OCI-LY1 (cell line): ENCODE measurements around the gene IQCM.

Source experiments
- H2AFZ ChIP-seq: fragments of 200-600 bp; sonication (generic), shearing (Covaris generic); 2 replicates; pipeline ENCODE4 v1.6.0; 2014; ENCODE audit warnings: antibody characterized with exemption, mild to moderate bottlenecking, low read length
- H3F3A ChIP-seq: fragments of 200-600 bp; sonication (generic), shearing (Covaris generic); 2 replicates; pipeline ENCODE4 v1.6.0; 2014; ENCODE audit warnings: mild to moderate bottlenecking, antibody characterized with exemption, low read length, moderate library complexity; ENCODE audit not compliant: insufficient read depth
- H3K27ac ChIP-seq: fragments of 200-600 bp; sonication (generic); 2 replicates; pipeline ENCODE4 v1.5.1; 2014; ENCODE audit warnings: low read length, mixed run types, mild to moderate bottlenecking, low read depth; ENCODE audit not compliant: poor library complexity, severe bottlenecking
- H3K27me3 ChIP-seq: fragments of 200-600 bp; sonication (generic); 2 replicates; pipeline ENCODE4 v1.6.0; 2014; ENCODE audit warnings: antibody characterized with exemption, mild to moderate bottlenecking, low read length, moderate library complexity; ENCODE audit not compliant: insufficient read depth
- H3K36me3 ChIP-seq: fragments of 200-600 bp; sonication (generic); 2 replicates; pipeline ENCODE4 v1.6.1; 2014; ENCODE audit warnings: mild to moderate bottlenecking, antibody characterized with exemption, low read length, moderate library complexity, mixed read lengths; ENCODE audit not compliant: insufficient read depth
- H3K4me1 ChIP-seq: fragments of 200-600 bp; sonication (generic); 2 replicates; pipeline ENCODE4 v1.5.1; 2014; ENCODE audit warnings: mild to moderate bottlenecking, low read length, moderate library complexity; ENCODE audit not compliant: insufficient read depth, severe bottlenecking
- H3K4me2 ChIP-seq: fragments of 200-600 bp; sonication (generic), shearing (Covaris generic); 2 replicates; pipeline ENCODE4 v1.6.1; 2014; ENCODE audit warnings: low read length
- H3K4me3 ChIP-seq: fragments of 200-600 bp; sonication (generic); 2 replicates; pipeline ENCODE4 v1.5.1; 2014; ENCODE audit warnings: low read length, low read depth, mild to moderate bottlenecking, mixed read lengths; ENCODE audit not compliant: poor library complexity, severe bottlenecking
- H3K79me2 ChIP-seq: fragments of 200-600 bp; shearing (Covaris generic); 2 replicates; pipeline ENCODE4 v1.6.1; 2016; ENCODE audit warnings: mixed run types, low read length, mixed read lengths; ENCODE audit not compliant: insufficient read depth
- H3K9ac ChIP-seq: fragments of 200-600 bp; sonication (generic), shearing (Covaris generic); 2 replicates; pipeline ENCODE4 v1.6.1; 2014; ENCODE audit warnings: mild to moderate bottlenecking, low read length, mixed read lengths
- H3K9me2 ChIP-seq: fragments of 200-600 bp; sonication (generic), shearing (Covaris generic); 2 replicates; pipeline ENCODE4 v1.6.1; 2014; ENCODE audit warnings: low read depth, mild to moderate bottlenecking, low read length, mixed read lengths
- H3K9me3 ChIP-seq: fragments of 200-600 bp; shearing (Covaris generic); 2 replicates; pipeline ENCODE4 v1.6.1; 2014; ENCODE audit warnings: low read length, mixed read lengths
- H4K20me1 ChIP-seq: fragments of 200-600 bp; sonication (generic), shearing (Covaris generic); 2 replicates; pipeline ENCODE4 v1.6.0; 2016; ENCODE audit warnings: mild to moderate bottlenecking, low read length; ENCODE audit not compliant: insufficient read depth
- EZH2 ChIP-seq: fragments of 200-600 bp; sonication (generic), shearing (Covaris generic); IDR thresholded peaks from 2 replicates; pipeline ENCODE4 v1.8.0; 2017; ENCODE audit warnings: borderline replicate concordance, mixed run types, mild to moderate bottlenecking, antibody characterized with exemption, low read length, moderate library complexity, mixed read lengths
- TF ChIP-seq, protein P1 (sequence below): fragments of 200-600 bp; sonication (generic), shearing (Covaris generic); IDR thresholded peaks from 2 replicates; pipeline ENCODE4 v1.5.1; 2017; ENCODE audit warnings: mild to moderate bottlenecking, antibody characterized with exemption, low read length, moderate library complexity, mixed read lengths

The IQCM gene

GRCh38 chr4:149815743-149816142 lies at the start of gene IQCM:
Gene IQCM, minus strand, starts transcription at chr4:149815843. Its CDS starts 73,152 bp downstream, at chr4:149742691.
- Histone ChIP-seq H3K4me2 (no peak within 1 kb of the TSS), H3K9me3 (no peaks in the 10 kb centered on the region), H3K27ac (no peak within 1 kb of the TSS), H3K79me2 (no peaks in the 10 kb centered on the region), H4K20me1 (no peaks in the 10 kb centered on the region), H3K9ac (no peak within 1 kb of the TSS), H3K9me2 (no peaks in the 10 kb centered on the region), H3K4me1 (no peaks in the 10 kb centered on the region), H3K27me3 (no peaks in the 10 kb centered on the region), H3K4me3 (no peak within 1 kb of the TSS), H2AFZ (no peak within 1 kb of the TSS), H3K36me3 (no peaks in the 10 kb centered on the region), H3F3A (no peaks in the 10 kb centered on the region)
- TF ChIP-seq, protein P1, sequence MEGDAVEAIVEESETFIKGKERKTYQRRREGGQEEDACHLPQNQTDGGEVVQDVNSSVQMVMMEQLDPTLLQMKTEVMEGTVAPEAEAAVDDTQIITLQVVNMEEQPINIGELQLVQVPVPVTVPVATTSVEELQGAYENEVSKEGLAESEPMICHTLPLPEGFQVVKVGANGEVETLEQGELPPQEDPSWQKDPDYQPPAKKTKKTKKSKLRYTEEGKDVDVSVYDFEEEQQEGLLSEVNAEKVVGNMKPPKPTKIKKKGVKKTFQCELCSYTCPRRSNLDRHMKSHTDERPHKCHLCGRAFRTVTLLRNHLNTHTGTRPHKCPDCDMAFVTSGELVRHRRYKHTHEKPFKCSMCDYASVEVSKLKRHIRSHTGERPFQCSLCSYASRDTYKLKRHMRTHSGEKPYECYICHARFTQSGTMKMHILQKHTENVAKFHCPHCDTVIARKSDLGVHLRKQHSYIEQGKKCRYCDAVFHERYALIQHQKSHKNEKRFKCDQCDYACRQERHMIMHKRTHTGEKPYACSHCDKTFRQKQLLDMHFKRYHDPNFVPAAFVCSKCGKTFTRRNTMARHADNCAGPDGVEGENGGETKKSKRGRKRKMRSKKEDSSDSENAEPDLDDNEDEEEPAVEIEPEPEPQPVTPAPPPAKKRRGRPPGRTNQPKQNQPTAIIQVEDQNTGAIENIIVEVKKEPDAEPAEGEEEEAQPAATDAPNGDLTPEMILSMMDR: no peak
- no peak for TF ChIP-seq EZH2

- Histone ChIP-seq H3K4me1 (no peaks in the 10 kb centered on the region), H3K27ac (no peak overlapping the region), H3K9me3 (no peaks in the 10 kb centered on the region), H3F3A (no peaks in the 10 kb centered on the region), H3K36me3 (no peaks in the 10 kb centered on the region), H4K20me1 (no peaks in the 10 kb centered on the region), H2AFZ (no peak overlapping the region), H3K9me2 (no peaks in the 10 kb centered on the region), H3K4me2 (no peak overlapping the region), H3K9ac (no peak overlapping the region), H3K27me3 (no peaks in the 10 kb centered on the region), H3K79me2 (no peaks in the 10 kb centered on the region), H3K4me3 (no peak overlapping the region)
- no peak for TF ChIP-seq EZH2
- TF ChIP-seq, protein P1: no peak
Measured at GRCh38 chr4:149857446-149857845, 41.8 kb upstream of the IQCM start.

DNA sequence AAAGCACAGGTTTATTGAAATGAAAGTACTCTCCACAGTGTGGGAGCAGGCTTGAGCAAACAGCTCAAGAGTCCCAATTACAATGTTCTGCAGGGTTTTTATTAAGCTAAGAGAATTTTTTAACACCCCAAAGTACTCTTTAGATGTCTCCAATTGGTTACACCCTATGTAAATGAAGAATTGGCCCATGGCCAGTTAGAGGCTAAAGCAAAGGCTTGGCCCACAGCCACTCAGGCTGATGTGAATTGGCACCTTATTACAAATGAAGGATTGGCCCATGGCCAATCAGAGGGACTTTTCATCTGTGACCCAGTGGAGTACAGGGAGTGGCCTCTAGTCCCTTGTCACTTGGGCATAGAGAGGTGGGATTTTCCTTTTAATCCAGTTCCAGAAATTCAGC lies 30.1 kb upstream of the IQCM start:
- H3K27ac ChIP-seq: no peak overlapping the region
- no peak overlapping the region for H3K4me3 ChIP-seq
- no peaks in the 10 kb centered on the region for H3K36me3 ChIP-seq
- TF ChIP-seq EZH2: no peak
- TF ChIP-seq, protein P1: no peak
- no peaks in the 10 kb centered on the region for H3K9me3 ChIP-seq
- H3K9me2 ChIP-seq: no peaks in the 10 kb centered on the region
- no peaks in the 10 kb centered on the region for H3K27me3 ChIP-seq
- H3K79me2 ChIP-seq: no peaks in the 10 kb centered on the region
- H3K4me1 ChIP-seq: no peaks in the 10 kb centered on the region
- no peak overlapping the region for H2AFZ ChIP-seq
- no peak overlapping the region for H3K4me2 ChIP-seq
- H4K20me1 ChIP-seq: no peaks in the 10 kb centered on the region
- no peaks in the 10 kb centered on the region for H3F3A ChIP-seq
- H3K9ac ChIP-seq: no peak overlapping the region
